GM19035 (cell line): Measurements from ENCODE around the gene MRPL9.
"Not testable (repeated sequence)": the region's sequence is repeated elsewhere in the genome, so short reads cannot be mapped to it uniquely, and the experiment has no call there.

Experiments
- ATAC-seq: cut with Tn5 transposase; IDR thresholded peaks from one replicate; pipeline ENCODE4 v1.9.1; 2021; ENCODE audit not compliant: unreplicated experiment

The MRPL9 gene

DNA sequence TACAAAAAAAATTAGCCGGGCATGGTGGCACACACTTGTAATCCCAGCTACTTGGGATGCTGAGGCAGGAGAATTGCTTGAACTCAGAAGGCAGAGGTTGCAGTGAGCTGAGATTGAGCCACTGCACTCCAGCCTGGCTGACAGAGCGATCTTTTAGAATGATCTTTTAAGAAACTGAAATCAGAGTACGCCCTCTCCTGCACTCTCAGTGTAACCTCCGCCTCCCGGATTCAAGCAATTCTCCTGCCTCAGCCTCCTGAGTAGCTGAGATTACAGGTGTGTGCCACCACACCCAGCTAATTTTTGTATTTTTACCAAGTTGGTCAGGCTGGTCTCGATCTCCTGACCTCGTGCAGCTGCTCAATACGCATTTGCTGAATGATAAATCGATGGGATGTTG, 29.3 kb downstream of the MRPL9 start:
- not testable (repeated sequence) for ATAC-seq

GRCh38 chr1:151733126-151733525, 30.2 kb downstream of the MRPL9 start:
- ATAC-seq, result no peak

DNA sequence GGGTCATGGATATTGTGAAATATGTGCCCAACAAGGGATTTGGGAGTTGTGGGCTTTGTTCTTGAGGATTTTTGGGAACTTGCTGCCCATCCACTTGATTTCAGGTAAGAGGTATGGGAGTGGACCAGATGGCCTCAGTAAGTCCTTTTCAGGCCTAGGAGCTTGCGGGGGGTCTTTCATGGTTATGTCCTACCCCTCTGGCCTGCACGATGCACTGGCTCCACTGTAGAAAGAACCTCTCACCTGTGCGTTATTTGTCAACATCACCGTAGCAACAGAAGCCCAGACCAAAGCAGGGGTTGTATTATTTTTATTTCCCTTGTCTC, 33.4 kb downstream of the MRPL9 start:
- no peak for ATAC-seq

GRCh38 chr1:151729157-151729965, 33.9 kb downstream of the MRPL9 start:
- ATAC-seq, result no peak

DNA sequence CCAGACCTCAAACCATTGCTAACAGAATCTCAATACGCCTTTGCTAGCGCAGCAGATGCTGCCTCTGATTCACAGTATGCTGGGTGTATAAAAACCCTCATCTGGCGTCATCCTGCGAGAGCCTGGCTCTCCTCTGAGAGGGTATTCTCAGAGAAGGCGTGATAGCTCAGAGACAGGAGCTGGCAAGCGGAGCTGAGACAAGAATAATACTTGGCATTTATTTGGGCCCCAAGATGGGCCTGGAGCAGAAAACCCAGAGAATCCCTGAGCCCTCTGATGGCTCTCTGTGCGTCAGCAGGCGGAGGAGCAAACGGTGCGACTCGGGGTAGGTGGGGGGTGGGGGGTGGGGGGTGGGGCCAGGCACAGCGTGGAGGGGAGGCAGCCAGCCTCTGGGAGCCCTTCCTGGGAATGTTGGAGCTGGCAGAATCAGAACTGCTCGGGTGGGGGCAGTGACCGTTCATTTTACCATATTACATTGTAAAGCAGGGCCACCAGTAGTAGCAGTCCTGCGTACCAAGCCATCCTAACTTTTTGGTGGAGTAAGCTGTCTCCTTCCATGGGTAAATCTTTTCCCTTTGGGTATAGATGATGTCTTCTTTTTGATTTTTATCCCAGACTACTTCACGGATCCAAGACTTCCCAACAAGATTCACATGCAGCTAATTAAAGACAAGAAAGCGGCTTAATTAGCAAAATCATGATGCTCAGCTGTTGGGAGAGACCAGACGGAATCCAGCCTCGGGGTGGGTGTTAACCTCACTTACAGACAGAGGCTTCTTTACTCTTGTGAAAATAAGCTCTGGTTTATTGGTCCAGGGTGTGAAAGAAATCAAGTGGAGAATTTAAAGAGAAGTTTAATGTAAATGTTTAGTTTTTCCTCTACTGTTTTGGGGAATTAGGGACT, 34.9 kb downstream of the MRPL9 start:
- ATAC-seq, result no peak

DNA sequence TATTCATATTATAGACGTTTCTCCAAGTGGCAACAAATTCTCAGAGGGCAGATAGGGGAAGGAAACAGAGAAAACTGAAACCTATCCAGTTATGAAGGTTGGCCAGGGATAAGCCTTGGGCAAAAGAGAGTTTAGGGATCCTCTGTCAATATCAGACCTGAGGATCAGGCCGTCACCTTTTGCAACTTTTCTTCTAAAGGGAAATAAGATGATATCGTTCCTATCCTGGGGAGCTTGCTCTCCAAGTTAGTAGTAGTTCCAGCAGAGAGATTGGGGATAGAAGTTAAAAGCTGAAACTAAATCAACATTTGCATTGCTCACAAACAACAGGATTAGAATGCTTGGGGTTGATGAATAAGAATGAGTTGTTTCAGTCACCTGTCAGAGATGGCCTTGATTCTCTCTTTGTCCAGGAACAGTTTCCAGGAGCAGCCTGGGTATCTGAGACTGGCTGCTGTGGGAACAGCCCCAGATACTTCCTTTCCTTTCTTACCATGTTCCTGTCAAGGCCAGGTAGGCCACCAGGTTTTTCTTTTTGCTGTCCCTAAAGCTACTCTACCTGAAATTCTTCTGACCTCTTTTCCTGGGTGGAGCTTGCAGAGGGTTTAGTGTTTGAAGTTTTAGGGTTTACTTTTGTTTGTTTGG, 39.4 kb downstream of the MRPL9 start:
- ATAC-seq, result no peak

- no peak for ATAC-seq
These were observed 41.3 kb downstream of the MRPL9 start for GRCh38 chr1:151721788-151722510.

DNA sequence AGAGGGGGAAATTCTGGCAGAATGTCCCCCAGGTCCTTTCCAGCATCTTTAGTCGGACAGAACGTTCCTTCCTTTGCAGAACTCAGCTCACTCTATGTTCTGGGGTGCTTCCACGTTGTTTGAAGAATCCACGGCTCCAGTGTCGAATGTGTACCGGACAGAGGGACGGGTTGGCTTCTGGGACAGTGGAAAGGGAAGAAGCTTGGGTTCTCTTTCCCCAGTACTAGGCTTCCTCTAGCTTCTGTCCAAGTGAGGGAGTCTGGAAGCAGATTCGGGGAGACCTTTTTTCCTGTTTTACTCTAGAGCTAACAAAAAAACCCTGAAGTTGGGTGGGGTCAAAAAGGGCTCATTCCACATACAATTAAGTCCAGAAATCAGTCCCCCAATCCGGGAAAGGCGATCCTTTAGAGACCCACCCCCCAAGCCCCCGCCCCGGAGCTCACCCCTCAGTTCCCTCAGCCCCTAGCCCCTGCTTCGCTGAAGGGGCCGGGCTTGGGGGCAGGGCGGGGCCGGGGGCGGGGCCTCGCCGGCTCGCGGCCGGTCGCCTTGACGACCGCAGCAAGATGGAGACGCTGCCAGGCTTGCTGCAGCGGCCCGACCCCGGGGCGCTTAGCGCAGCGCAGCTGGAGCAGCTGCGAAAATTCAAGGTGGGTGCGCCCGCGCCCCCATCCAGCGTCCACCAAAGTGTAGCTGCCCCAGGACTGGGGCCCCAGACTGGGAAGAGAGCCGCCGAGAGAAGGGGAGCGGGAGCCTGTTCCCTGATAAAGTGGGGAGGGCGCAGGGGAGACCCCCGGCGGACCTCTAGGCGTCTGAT, 42.1 kb downstream of the MRPL9 start, which contains the start of gene RIIAD1:
Gene RIIAD1 (plus strand): TSS at position 549 of the 814 bp plus-strand sequence. CDS start 15 bp downstream, at position 564.
- no peak for ATAC-seq

- ATAC-seq, result no peak
These were observed 42.7 kb downstream of the MRPL9 start for GRCh38 chr1:151720554-151720953.

DNA sequence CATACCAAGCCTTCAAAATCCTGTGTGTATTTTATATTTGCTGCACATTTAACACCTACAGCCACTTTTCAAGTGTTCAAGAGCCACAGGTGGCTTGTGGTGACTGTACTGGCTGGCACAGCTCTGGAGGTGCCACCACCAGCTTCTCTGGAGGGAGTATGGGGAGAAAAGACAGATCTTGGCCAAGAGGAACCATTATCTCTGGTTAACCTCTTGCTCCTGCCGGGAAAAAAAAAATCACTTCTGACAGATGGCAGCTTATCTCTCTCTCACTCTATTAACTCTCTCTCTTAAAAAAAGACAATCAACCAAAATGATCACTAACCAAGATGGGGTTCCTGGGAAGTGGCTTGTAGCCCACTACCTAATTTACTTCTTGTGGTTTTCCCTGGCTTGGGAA, 43.2 kb downstream of the MRPL9 start:
- ATAC-seq, result no peak

DNA sequence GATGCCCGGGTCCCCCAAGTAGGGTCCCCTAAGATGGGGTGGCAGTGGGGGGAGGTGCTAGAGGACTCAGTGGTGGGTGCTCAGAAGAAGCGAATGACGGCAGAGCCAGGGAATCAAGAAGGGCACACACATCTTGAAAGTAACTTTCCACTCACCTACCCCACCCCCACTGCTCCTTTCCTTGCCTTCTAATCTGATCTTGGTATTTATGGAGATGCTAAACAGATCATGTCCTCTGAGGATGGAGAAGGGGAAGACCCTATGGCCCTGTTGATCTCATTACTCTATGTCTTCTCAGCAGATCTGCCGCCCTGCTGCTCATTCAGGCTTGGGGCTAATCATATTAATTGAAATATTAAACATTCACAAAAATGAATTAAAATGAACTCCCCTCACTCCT, 44.6 kb downstream of the MRPL9 start:
- no peak for ATAC-seq

DNA sequence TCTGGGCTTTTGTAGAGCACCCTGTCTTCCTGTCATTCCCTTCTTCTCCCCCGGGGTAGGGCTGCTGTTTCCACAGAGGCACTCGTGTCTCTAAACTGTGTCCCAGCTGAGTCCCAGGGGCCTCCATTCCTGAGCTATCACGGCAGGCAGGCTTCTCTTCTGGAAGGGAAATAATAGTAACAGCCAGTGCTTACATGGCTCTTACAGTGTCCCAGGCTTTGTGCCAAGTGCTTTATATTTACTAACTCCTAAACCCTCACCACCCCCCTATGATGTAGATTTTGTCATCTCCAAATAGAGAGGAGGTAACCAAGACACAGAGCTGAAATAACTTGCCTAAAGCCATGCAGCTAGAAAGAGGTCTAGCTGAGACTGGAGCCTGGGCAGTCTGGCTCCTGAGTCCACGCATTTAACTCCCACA, 45.3 kb downstream of the MRPL9 start:
- no peak for ATAC-seq

- ATAC-seq, result no peak
These were observed 46.3 kb downstream of the MRPL9 start, which contains the start of gene CELF3 for GRCh38 chr1:151716771-151717631. Gene CELF3 (minus strand): TSS chr1:151716803. CDS start chr1:151716020, 783 bp downstream.

GRCh38 chr1:151716405-151716762, 46.9 kb downstream of the MRPL9 start:
- ATAC-seq, result no peak

GRCh38 chr1:151715726-151716404, 47.4 kb downstream of the MRPL9 start:
- ATAC-seq, result no peak

DNA sequence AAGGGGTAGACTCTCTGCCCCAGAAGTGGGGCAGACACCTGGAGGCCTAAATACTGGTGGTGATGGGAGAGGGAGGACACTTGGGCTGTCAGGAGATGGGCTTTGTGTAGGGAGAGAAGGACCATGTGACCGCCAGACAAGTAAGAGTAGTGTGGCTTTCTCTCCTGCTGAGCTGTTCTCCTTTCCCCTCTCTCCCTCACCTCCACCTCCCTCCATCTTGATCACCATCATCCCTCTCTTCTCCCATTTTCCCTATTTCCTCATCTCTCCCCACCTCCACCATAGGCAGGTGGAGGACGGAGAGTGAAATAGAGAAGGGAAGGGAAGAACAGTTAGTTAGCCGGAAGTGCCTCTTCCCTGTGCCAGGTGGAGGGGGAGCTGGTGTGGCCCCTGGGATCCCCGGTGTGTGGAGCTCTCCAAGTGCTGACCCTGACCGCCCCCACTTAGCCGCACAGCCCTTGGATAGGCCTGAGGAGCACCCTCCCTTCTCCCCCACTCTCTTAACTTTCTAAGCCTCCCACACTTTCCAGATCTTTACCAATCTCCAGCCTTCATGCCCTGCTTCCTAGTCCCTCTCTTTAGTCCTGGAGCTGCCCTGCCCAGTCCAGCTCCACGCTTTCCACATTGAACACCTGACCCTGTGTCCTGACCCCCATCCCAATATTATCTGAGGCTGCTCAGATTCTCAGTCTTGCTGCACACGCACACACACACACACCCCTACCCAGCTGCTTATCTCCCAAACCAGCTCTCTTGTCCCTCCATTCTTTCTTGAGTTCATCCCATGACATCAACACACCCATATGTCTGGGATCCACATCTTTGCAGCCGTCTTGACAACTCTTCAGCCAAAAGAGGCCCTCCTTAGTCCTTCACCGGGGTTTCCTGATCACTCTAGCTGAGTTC, 48.2 kb downstream of the MRPL9 start:
- ATAC-seq, result no peak

GRCh38 chr1:151713874-151714273, 49.4 kb downstream of the MRPL9 start:
- ATAC-seq, result no peak
